ENCODE data around the gene B4GALNT2. TPM values are rescaled to one million over a fixed set of nuclear protein-coding genes. Genes with fewer than 3 reads are reported as not detected.

Gene B4GALNT2
- total RNA-seq, 6 experiments from 2014 or later: 0.04 to 0.05 TPM; not detected in 4

DNA sequence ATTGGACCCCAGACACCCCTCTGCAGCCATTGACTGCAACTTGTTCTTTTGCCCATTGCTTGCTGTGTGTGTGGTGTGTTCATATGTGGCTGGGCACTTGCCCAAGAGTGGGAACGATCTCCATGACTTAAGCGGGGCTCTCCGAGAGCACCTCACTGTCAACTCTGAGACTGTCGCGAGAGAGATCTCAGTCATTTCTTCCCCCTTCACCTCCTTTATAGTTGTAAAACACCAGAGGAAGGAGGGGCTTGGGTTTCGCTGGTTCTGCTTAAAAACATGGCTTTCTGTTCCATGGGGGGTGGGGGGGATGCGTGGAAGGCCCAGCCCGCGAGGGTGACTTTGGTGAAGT lies 90.6 kb downstream of the B4GALNT2 start:
- 7% methylated on average over 9 of the region's 9 CpGs for WGBS (ENCODE audit: insufficient coverage, low coverage, low lambda C conversion rate, missing lambda C conversion rate)
- no peak for DNase-seq
- H3K4me1 ChIP-seq: peaks cover 0 to 4% (median 0%) of the 10 kb centered on the region in 4 donors
- H3K27ac ChIP-seq: no peak overlapping the region
- intact Hi-C loops (cut with DNase I): no loop called here
- H3K9me3 ChIP-seq: no peaks in the 10 kb centered on the region
- no peaks in the 10 kb centered on the region for H3K27me3 ChIP-seq
- H3K4me3 ChIP-seq: no peak overlapping the region
- TF ChIP-seq POLR2A (IDR thresholded peaks at IDR 0.05): no peak
- TF ChIP-seq CTCF (IDR thresholded peaks at IDR 0.05): no peak
- no peak for ATAC-seq
- H3K36me3 ChIP-seq: no peaks in the 10 kb centered on the region

DNA sequence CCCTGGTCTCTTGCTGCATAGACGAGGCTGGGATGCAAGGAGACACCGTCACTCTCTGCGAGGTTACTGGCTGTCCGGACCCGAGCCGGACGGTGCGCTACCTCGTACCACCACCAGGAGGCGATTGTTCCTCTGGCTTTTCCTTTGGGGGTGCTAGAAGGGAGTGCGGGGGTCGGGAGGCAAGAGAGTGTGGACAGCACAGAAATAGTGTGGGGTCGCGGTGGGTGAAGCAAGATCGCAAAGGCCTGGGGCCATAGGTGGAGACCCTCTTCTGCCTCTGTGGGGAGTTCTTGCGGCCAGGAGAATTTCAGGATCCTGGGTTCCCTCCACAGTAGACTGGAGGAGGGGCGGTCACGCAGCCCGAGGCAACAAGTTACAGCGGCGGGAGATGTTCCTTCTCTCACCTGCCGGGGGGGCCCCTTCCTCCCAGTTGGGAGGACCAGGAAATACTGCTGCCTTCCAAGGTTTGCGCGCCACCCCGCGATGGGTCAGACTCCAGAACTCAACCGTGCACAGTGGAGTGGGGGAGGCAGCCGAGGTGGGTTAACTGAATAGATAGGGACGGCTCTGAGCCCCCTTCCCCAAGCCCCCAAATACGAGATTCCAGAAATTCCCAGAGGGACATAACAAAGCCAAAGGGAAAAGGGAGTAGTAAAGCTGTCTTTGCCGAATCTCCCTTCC lies 91.1 kb downstream of the B4GALNT2 start:
- no peak overlapping the region for H3K4me3 ChIP-seq
- ATAC-seq: peak; percentile 39 to 57 (median 50)
- peak; percentile 58 to 70 (median 66) for DNase-seq

DNA sequence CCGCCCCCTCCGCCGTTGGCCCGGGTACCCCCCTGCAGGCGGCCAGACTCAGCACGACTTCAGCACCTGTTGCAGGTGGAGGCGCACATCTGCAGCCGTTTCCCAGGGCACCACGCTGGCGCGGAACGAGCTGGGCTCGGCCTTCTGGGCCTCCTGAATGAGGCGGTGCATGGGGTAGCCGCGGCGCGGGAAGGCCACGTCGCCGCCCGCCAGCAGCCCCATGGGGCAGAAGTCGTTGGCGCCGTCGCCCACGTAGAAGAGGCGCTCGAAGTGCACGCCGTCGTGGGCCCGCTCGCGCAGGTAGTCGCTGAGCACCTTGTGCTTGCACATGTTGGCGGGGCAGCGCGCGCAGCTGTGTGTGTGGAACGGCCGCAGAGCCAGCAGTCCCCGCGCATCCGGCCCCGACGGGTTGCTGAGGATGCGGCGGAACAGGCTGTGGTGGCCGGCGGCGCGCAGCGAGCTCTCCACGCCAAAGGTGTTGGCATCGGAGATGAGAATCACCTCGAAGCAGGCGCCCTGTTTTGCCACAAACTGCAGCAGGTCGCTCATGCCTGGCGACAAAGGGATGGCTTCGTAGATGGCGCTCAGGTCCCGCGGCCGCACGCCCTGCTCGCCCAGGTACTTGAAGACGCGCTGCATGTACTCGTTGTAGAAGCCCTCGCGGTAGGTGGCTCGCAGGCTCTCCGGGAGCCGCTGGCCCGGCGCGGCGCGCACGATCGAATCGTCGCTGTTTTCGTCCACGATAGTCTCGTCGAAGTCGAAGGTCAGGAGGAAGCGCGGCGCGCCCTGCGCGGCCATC lies 91.8 kb downstream of the B4GALNT2 start:
- Histone ChIP-seq H3K4me1 (peaks cover 0 to 4% (median 0%) of the 10 kb centered on the region in 4 donors), H3K9me3 (no peaks in the 10 kb centered on the region), H3K27ac (no peak overlapping the region), H3K36me3 (no peaks in the 10 kb centered on the region), H3K27me3 (no peaks in the 10 kb centered on the region), H3K4me3 (no peak overlapping the region)
- WGBS (ENCODE audit: insufficient coverage, low coverage, low lambda C conversion rate, missing lambda C conversion rate): 2% methylated on average over 9 of the region's 95 CpGs
- DNase-seq (peak in 2 of 3 donors; percentile 54 to 68), ATAC-seq (peak; percentile 22 to 34 (median 28))
- intact Hi-C loops (cut with DNase I): no loop called here
- TF ChIP-seq POLR2A (IDR thresholded peaks at IDR 0.05): no peak
- no peak for TF ChIP-seq CTCF (IDR thresholded peaks at IDR 0.05)

More for the DNA sequence above, 91.1 kb downstream of the B4GALNT2 start:
- H3K9me3 ChIP-seq: no peaks in the 10 kb centered on the region
- TF ChIP-seq CTCF (IDR thresholded peaks at IDR 0.05) (peak; percentile 54 to 68 (median 61)), POLR2A (IDR thresholded peaks at IDR 0.05) (no peak)
- H3K4me1 ChIP-seq: peaks cover 0 to 4% (median 0%) of the 10 kb centered on the region in 4 donors
- H3K27ac ChIP-seq: no peak overlapping the region
- H3K36me3 ChIP-seq: no peaks in the 10 kb centered on the region
- no peaks in the 10 kb centered on the region for H3K27me3 ChIP-seq
- intact Hi-C loops (cut with DNase I): no loop called here
- WGBS (ENCODE audit: insufficient coverage, low coverage, low lambda C conversion rate, missing lambda C conversion rate): 4% methylated on average over 15 of the region's 31 CpGs

GRCh38 chr17:49224997-49225337 lies 92.4 kb downstream of the B4GALNT2 start:
- Histone ChIP-seq H3K4me1 (peaks cover 0 to 4% (median 0%) of the 10 kb centered on the region in 4 donors), H3K36me3 (no peaks in the 10 kb centered on the region), H3K27ac (no peak overlapping the region), H3K4me3 (no peak overlapping the region), H3K9me3 (no peaks in the 10 kb centered on the region), H3K27me3 (no peaks in the 10 kb centered on the region)
- ATAC-seq (peak in 1 of 4 donors; percentile 4), DNase-seq (no peak)
- TF ChIP-seq CTCF (IDR thresholded peaks at IDR 0.05) (no peak), POLR2A (IDR thresholded peaks at IDR 0.05) (no peak)
- 26% methylated on average over 7 of the region's 11 CpGs for WGBS (ENCODE audit: insufficient coverage, low coverage, low lambda C conversion rate, missing lambda C conversion rate)
- intact Hi-C loops (cut with DNase I): loop anchor here in 1 of 2 donors (5.0 kb wide), 1 partner anchor 43 kb away; no protein-coding TSS in a partner anchor

Measured in right lobe of liver (tissue), 6 donors.